SIG-M5 treated with dmso at 0.1 percent for 504 hours (cell line): ENCODE data around the gene FAAP24.
A peak's percentile ranks its signal among the peaks of the same experiment; 100 is the strongest.
"Not testable (repeated sequence)": the region's sequence is repeated elsewhere in the genome, so short reads cannot be mapped to it uniquely, and the experiment has no call there.

ENCODE experiments used
- DNase-seq: peaks from one replicate; lab custom pipeline; 2025; ENCODE audit not compliant: unreplicated experiment; lab: John Stamatoyannopoulos, UW

Gene FAAP24

GRCh38 chr19:32971715-32972540 lies at the start of gene FAAP24, which contains the start of gene CEP89:
TSS of gene FAAP24 (plus strand) at chr19:32972242. CDS start at chr19:32973197, 955 bp downstream.
TSS of gene CEP89 (minus strand) at chr19:32971958. CDS start at chr19:32971874, 84 bp downstream.
- DNase-seq = peak; percentile 98

- no peak for DNase-seq
Measured at GRCh38 chr19:32924200-32924599, 47.8 kb upstream of the FAAP24 start.

- peak; percentile 71 for DNase-seq
Measured at GRCh38 chr19:32928806-32929205, 43.2 kb upstream of the FAAP24 start.

- no peak for DNase-seq
Measured at GRCh38 chr19:32930567-32930966, 41.5 kb upstream of the FAAP24 start.

GRCh38 chr19:32933571-32933970 lies 38.5 kb upstream of the FAAP24 start:
- DNase-seq = no peak

- DNase-seq = no peak
Measured at GRCh38 chr19:32935629-32936028, 36.4 kb upstream of the FAAP24 start.

GRCh38 chr19:32936065-32936464 lies 36.0 kb upstream of the FAAP24 start:
- no peak for DNase-seq

GRCh38 chr19:32941273-32941672 lies 30.8 kb upstream of the FAAP24 start:
- DNase-seq = not testable (repeated sequence)

GRCh38 chr19:32945260-32945659 lies 26.8 kb upstream of the FAAP24 start:
- no peak for DNase-seq

GRCh38 chr19:32966750-32967149 lies 5.3 kb upstream of the FAAP24 start:
- no peak for DNase-seq

GRCh38 chr19:32969549-32969948 lies 2.5 kb upstream of the FAAP24 start:
- no peak for DNase-seq

- DNase-seq = no peak
Measured at GRCh38 chr19:32971012-32971595, 938 bp upstream of the FAAP24 start.

GRCh38 chr19:32976223-32976805 lies 4.3 kb downstream of the FAAP24 start:
- DNase-seq = peak; percentile 72

GRCh38 chr19:32977280-32977679 lies 5.2 kb downstream of the FAAP24 start:
- DNase-seq = peak; percentile 12

- DNase-seq = not testable (repeated sequence)
Measured at GRCh38 chr19:32977813-32978212, 5.8 kb downstream of the FAAP24 start.

GRCh38 chr19:32979807-32980206 lies 7.8 kb downstream of the FAAP24 start:
- DNase-seq = not testable (repeated sequence)

- not testable (repeated sequence) for DNase-seq
Measured at GRCh38 chr19:32982488-32982887, 10.4 kb downstream of the FAAP24 start.

GRCh38 chr19:32988254-32988653 lies 16.2 kb downstream of the FAAP24 start:
- DNase-seq = not testable (repeated sequence)

GRCh38 chr19:32988724-32989123 lies 16.7 kb downstream of the FAAP24 start:
- no peak for DNase-seq

GRCh38 chr19:32995966-32996365 lies 23.9 kb downstream of the FAAP24 start:
- not testable (repeated sequence) for DNase-seq

GRCh38 chr19:32997061-32997464 lies 25.0 kb downstream of the FAAP24 start:
- DNase-seq = not testable (repeated sequence)
